Left lobe of liver (tissue), 2 donors: Measurements from ENCODE around the gene TBCK. TPM values are rescaled to one million over a fixed set of nuclear protein-coding genes. Genes with fewer than 3 reads are reported as not detected.
A peak's percentile ranks its signal among the peaks of the same experiment; 100 is the strongest.

Source experiments
- ATAC-seq: fragments of 200-7000 bp; cut with Tn5 transposase; one replicate; pipeline ENCODE4 v1.9.1; 2020; ENCODE audit warnings: mild to moderate bottlenecking, moderate library complexity
- DNase-seq: peaks from one replicate; pipeline ENCODE4 v3.0.0-alpha.2; 2020; ENCODE audit warnings: low spot score
- total RNA-seq: library from RNA; stranded (reverse); gene quantifications from one replicate; pipeline ENCODE4 v1.2.1, GENCODE V29; 2021
- donor health status: DM: no; HTN: no; CAD: no; lungs with moderate emphysema.
- donor health status: DM: no; HTN: yes; CAD: no.

The TBCK gene
- total RNA-seq, 1 donor from 2014 or later: 17.6 TPM

DNA sequence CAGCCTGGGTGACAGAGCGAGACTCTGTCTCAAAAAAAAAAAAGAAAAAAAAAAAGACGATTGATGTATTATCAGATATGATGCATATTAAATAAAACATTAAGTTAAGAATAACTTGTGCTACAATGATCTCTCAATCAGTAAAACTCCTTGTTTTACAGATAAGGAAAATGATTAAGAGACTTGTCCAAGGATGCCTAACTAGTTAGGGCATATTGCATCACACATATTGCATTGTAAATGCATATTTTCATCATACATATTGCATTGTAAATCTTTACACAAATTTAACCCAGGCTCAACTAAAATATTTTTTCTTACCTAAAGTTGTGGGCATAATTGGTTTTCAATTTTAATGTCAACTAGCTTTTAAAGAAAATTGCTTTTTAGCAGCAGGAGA lies 26.3 kb downstream of the TBCK start:
- DNase-seq (no peak), ATAC-seq (no peak)

DNA sequence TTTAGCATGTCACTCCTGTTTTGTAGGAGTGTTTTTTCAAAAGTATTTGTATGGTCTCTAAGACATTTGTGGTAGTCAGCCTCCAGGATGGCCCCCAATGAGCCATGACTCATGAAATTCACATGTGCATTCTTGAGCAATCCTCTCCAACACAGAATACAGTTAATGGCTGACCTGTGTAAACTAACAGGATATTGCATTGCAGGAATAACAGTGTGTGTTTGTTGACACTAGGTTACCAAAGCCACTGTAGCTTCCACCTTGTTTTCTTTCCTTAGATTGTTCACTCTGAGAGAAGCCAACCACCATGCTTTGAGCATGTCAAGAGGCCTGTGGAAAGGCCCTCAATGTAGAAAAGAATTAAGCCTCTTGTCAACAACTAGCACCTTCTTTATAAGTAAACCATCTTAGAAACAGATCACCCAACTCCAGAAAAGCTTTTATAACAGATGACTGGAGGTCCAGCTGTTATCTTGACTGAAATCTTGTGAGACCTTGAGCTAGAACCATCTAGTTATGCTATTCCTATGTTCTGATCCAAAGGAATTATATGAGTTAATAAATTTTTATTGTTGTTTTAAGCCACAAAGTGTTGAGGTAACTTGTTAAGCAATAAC lies 28.5 kb downstream of the TBCK start:
- ATAC-seq: peak; percentile 87
- DNase-seq: no peak

DNA sequence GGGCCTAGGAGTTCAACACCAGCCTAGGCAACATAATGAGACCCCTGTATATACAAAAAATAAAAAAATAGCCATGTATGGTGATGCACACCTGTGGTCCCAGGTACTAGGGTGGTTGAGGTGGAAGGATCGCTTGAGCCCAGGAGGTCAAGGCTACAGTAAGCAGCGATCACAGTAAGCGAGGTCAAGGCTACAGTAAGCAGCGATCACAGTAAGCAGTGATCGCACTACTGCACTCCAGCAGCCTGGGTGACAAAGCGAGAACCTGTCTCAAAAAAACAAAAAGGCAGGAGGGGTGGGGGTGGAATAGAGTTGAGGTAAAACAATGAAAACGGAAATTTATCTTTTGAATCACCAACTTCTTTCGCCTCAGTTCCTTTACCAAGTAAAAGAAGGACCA lies 29.4 kb downstream of the TBCK start:
- DNase-seq (no peak), ATAC-seq (no peak)

DNA sequence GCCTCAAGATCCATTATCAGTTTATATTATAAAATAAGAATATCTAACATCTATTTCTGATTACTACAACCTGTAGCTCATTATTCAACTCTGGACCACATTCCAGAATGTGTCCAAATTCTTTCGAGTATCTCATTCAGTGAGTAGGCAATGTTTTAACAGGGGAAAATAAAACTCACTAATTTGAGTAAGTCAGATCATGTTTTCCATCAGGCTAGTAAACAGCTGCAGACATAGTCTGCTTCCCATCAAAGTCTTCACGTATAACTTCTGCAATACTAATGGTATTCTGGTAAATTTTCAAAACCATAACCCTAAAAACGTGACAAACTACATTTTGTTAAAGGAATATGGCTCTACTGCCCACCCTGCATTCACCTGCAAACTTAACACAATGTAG lies 31.8 kb downstream of the TBCK start:
- no peak for ATAC-seq
- DNase-seq: no peak

- DNase-seq (no peak), ATAC-seq (no peak)
These were observed 38.8 kb downstream of the TBCK start for GRCh38 chr4:106277140-106277675.

- ATAC-seq: no peak
- DNase-seq: no peak
These were observed 42.2 kb downstream of the TBCK start for GRCh38 chr4:106273831-106274230.

DNA sequence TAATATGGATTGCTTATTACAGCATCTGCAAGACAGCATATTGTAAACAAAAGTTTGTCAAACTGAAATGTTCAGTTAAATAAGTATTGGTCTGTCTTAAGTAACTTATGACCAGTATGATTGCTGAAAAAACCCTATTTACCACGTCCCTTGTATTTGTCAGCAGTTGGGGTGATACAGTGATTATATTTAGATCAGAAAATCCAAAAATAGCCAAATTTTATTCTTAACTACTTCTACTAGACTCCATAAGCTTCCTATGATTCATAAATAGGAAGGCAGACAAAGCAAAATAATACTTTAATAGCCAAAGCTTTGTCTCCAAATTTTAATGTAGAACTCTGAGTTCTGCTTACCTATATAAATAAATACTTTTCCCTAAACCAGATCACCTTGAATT lies 45.3 kb downstream of the TBCK start:
- DNase-seq (no peak), ATAC-seq (no peak)

GRCh38 chr4:106269711-106270110 lies 46.3 kb downstream of the TBCK start:
- DNase-seq: no peak
- no peak for ATAC-seq

- DNase-seq (no peak), ATAC-seq (no peak)
These were observed 47.2 kb downstream of the TBCK start for GRCh38 chr4:106268786-106269185.

GRCh38 chr4:106266201-106266600 lies 49.8 kb downstream of the TBCK start:
- ATAC-seq (peak; percentile 83), DNase-seq (no peak)

GRCh38 chr4:106264331-106264728 lies 51.7 kb downstream of the TBCK start:
- DNase-seq (no peak), ATAC-seq (peak; percentile 95)

GRCh38 chr4:106263594-106264330 lies 52.2 kb downstream of the TBCK start:
- DNase-seq: no peak
- no peak for ATAC-seq

GRCh38 chr4:106261980-106262379 lies 54.0 kb downstream of the TBCK start:
- no peak for ATAC-seq
- no peak for DNase-seq

DNA sequence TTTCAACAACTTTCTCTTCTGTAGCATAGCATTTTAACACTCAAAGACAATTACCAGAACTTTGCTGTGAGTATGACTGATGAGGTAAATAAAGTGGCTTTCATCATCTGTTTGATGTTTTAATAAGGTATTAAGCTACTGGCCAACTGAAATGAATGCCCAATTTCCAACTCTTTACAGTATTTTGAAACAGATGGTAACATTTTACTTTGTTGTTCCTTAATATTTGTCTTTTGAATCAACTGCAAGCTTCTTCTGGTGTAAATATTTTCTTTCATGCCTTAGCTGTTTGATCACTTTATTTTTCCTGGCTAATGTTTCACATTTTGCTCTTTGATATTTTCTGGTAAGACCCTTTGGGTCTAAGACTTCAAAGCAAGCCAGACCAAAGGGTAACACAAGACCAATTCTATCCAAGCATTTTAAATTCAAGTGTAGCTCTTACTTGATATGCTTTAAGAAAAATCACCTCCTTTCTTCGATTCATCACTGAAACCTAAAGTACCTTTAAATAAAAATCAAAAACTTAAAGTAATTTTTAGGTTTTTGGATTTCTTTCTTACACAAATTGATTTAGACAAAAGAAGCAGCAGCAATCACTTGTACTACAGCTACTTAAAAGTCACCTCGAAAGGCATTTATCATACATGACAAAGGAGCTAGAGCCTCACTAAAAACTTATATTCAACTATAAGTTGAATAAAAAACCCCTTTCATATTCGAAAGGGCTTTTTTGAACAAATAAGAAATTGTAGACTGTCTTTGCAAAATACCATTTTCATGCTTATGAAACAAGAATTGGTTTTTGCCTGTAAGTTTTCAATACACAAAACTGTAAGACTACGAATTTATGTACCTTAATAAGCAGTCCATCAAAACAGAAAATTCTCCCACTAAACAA lies 57.6 kb downstream of the TBCK start:
- no peak for ATAC-seq
- DNase-seq: no peak

GRCh38 chr4:106256190-106256589 lies 59.8 kb downstream of the TBCK start:
- ATAC-seq (no peak), DNase-seq (no peak)

- DNase-seq: no peak
- ATAC-seq: no peak
These were observed 60.8 kb downstream of the TBCK start for GRCh38 chr4:106255195-106255594.

GRCh38 chr4:106253364-106254129 lies 62.5 kb downstream of the TBCK start:
- ATAC-seq (no peak), DNase-seq (no peak)

GRCh38 chr4:106247600-106247999 lies 68.4 kb downstream of the TBCK start:
- ATAC-seq (no peak), DNase-seq (no peak)

- no peak for DNase-seq
- no peak for ATAC-seq
These were observed 69.6 kb downstream of the TBCK start for GRCh38 chr4:106246441-106246840.

DNA sequence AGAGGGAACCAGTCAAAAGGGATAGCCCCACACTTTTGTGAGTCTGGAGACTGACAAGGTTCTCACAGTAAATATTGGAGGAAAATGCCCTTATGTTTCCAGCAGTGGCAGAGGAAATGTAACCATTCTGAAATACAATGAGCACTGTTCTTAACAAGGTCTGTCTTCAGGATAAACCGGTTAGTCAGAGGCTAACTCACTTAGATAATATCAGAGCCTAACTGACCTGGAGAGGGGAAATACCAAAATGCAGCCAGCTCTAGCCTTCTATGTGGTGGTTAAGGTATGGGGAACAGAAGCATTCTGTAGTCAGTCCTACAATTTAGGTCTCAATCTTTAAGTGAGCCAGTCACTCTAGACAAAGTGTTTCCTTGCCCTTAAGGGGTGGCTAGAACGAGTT lies 70.8 kb downstream of the TBCK start:
- DNase-seq: no peak
- ATAC-seq: no peak

- ATAC-seq (no peak), DNase-seq (no peak)
These were observed 75.3 kb downstream of the TBCK start for GRCh38 chr4:106240699-106241098.
